ENCODE measurements around the gene BRAP.

BRAP gene, protein sequence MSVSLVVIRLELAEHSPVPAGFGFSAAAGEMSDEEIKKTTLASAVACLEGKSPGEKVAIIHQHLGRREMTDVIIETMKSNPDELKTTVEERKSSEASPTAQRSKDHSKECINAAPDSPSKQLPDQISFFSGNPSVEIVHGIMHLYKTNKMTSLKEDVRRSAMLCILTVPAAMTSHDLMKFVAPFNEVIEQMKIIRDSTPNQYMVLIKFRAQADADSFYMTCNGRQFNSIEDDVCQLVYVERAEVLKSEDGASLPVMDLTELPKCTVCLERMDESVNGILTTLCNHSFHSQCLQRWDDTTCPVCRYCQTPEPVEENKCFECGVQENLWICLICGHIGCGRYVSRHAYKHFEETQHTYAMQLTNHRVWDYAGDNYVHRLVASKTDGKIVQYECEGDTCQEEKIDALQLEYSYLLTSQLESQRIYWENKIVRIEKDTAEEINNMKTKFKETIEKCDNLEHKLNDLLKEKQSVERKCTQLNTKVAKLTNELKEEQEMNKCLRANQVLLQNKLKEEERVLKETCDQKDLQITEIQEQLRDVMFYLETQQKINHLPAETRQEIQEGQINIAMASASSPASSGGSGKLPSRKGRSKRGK

DNA sequence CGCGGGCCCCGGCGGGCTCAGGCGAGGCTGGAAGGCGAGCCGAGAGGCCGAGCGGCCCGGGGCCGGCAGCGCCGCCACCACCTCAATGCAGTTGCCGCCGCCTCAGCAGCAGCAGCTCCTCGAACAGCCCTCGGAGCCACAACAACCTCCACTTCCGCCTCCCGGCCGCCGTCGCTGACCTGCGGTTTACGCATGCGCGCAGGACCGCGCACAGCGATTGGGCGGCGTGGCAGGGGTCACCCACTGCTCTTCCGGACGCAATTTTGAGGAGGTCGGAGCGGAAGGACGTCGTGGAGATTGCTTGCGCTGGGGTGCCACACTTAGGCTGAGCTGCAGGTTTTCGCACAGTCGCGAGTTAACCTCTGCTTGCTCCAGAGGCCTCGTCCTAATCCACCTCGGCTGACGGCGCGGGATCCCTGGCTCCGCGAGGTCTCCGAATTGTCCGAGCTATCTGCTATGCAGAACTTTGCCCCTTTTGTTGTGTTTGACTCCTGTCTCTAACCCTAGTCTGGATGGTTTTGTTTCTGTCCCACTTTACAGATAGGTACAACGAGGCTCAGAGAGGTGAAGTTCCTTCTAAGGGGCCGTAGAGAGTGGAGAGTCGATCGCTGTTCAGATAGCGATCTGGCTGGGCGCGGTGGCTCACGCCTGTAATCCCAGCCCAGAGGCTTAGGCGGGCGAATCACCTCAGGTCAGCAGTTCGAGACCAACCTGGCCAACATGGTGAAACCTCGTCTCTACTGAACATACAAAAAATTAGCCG lies at the start of gene BRAP, which contains the start of gene ACAD10:
Gene BRAP, minus strand, starts transcription at position 146 of the 763 bp plus-strand sequence. CDS start 164 bp downstream, outside the sequence.
Gene ACAD10, plus strand, starts transcription at position 243 of the 763 bp plus-strand sequence. CDS start 6,657 bp downstream, outside the sequence.
- TF ChIP-seq, protein P1, sequence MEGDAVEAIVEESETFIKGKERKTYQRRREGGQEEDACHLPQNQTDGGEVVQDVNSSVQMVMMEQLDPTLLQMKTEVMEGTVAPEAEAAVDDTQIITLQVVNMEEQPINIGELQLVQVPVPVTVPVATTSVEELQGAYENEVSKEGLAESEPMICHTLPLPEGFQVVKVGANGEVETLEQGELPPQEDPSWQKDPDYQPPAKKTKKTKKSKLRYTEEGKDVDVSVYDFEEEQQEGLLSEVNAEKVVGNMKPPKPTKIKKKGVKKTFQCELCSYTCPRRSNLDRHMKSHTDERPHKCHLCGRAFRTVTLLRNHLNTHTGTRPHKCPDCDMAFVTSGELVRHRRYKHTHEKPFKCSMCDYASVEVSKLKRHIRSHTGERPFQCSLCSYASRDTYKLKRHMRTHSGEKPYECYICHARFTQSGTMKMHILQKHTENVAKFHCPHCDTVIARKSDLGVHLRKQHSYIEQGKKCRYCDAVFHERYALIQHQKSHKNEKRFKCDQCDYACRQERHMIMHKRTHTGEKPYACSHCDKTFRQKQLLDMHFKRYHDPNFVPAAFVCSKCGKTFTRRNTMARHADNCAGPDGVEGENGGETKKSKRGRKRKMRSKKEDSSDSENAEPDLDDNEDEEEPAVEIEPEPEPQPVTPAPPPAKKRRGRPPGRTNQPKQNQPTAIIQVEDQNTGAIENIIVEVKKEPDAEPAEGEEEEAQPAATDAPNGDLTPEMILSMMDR (IDR thresholded peaks at IDR 0.05), result no peak

DNA sequence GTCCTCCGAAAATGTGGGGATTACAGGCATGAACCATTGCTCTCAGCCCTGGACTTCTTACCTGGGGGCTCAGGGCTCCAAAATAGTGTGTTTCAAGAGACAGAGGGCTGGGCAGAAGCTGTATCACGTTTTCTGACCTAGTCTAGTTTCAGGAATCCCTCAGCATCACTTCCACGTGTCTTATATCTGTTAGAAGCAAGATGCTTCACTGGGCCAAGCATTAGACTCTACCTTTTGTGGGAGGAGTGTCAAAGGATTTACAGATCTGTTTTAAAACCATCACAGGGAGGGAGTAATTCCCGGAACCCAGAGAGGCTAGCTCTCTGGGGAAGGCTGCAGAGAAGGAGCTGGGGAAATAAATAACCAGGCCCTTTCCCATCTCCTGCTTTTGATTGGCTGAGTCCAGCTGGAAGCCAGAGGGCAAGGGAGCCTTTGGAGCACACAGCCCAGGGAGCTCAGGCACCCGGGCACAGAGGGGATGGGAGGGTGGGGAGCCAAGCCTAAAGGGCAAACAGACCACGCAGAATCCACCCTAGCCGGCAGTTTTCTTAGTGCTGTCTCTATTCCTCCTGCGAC lies 47.7 kb upstream of the BRAP start:
- TF ChIP-seq, protein P1 (IDR thresholded peaks at IDR 0.05), result no peak

DNA sequence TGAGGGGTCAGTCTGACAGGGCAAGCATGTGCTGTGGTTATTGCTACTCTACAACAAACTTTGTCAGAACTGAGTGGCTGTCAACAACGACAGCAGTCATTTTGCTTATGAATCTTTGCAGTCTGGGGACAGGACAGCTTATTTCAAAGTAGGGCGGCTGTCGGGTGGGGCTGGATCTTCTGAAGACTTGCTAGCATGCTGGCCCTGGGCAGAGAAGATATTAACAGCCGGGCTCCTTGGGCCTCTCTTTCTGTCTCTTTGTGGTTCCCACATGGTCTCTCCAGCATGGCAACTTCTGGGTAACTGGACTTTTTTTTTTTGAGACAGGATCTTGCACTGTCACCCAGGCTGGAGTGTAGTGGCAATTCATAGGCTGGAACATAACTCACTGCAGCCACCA lies 47.0 kb upstream of the BRAP start:
- TF ChIP-seq, protein P1 (IDR thresholded peaks at IDR 0.05), result no peak

DNA sequence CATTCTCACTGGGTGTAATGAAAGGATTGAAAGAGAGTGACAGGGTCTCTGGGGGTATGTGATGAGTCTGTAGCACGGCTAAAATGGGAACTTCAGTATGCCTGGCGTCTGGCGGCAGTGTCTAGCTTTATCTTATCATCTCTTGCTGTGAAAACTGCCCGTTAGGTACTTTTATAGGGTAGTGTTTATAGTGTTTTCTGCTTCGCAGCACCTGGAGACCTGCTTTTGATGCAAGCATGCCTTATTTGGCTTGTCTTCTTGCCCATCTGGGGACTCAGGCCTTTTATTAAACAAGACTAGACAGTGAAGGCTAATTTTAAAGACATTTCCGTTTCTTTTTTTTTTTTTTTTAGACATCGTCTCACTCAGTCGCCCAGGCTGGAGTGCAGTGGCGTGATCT lies 44.7 kb upstream of the BRAP start:
- TF ChIP-seq, protein P1 (IDR thresholded peaks at IDR 0.05), result no peak

DNA sequence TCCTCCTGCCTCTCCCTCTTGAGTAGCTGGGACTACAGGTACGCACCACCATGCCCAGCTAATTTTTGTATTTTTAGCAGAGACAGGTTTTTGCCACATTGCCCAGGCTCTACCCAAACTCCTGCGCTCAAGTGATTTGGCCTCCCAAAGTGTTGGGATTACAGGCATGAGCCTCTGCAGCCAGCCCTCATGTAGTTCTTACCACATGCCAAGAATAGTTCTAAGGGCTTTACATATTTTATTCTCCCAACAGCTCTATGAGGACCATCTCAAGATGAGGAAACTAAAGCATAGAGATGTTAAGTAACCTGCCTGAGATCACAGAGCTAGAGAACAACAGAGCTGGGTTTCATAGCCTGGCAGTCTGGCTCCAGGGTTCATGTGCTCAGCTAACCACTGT lies 43.0 kb upstream of the BRAP start:
- TF ChIP-seq, protein P1 (IDR thresholded peaks at IDR 0.05), result no peak

DNA sequence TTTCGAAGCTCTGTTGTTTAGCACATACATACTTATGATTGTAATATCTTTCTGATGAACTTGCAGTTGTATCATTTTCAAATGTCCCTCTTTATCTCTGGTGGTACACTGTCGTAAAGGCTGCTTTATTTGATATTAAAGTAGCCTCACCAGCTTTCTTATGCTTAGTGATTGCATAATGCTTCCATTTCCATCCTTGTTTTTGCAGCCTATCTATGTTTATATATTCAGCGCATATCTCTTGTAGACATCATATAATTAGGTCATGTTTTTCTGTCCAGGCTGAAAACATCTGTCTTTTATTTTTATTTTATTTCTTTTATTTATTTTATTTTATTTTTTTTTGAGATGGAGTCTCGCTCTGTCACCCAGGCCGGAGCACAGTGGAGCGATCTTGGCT lies 34.7 kb upstream of the BRAP start:
- TF ChIP-seq, protein P1 (IDR thresholded peaks at IDR 0.05), result no peak

DNA sequence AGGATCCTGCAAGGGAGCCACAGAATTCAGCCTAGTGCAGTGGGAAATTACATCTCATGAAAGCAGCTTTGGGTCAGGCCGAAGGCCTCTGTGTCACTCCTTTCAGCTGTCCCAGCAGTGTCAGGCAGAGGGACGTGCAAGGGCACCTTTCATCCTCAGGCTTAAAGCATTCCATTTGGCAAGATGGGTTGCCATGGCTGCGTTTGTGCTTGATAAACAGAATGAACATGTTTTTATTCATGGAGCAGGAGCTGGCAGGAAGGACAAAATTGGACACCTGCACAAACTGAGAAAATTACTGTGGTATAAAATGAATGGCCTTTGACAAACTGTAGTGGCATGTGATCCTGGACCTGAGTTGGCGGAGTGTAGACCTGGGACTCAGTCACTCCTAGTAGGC lies 29.5 kb upstream of the BRAP start:
- TF ChIP-seq, protein P1 (IDR thresholded peaks at IDR 0.05), result no peak
